NT2/D1 (cell line): ENCODE measurements around the gene UCHL1.
"Not testable (repeated sequence)": the region's sequence is repeated elsewhere in the genome, so short reads cannot be mapped to it uniquely, and the experiment has no call there.

Source experiments
- YY1 ChIP-seq: IDR thresholded peaks from 2 replicates; pipeline ENCODE4 v1.6.1; 2011; ENCODE audit not compliant: insufficient read length, insufficient read depth
- ZNF274 ChIP-seq: IDR thresholded peaks from 2 replicates; pipeline ENCODE4 v1.6.1; 2011; ENCODE audit warnings: mild to moderate bottlenecking, low read depth, low read length

DNA sequence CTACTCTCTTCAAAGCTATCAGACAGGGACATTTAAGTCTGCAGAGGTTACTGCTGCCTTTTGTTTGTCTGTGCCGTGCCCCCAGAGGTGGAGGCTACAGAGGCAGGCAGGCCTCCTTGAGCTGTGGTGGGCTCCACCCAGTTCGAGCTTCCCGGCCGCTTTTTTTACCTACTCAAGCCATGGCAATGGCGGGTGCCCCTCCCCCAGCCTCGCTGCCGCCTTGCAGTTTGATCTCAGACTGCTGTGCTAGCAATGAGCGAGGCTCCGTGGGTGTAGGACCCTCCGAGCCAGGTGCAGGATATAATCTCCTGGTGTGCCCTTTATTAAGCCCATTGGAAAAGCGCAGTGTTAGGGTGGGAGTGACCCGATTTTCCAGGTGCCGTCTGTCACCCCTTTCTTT lies 19.2 kb downstream of the UCHL1 start:
- not testable (repeated sequence) for TF ChIP-seq YY1, ZNF274
